A673 (cell line): ENCODE results near the gene UMODL1. TPM values are rescaled to one million over a fixed set of nuclear protein-coding genes. Genes with fewer than 3 reads are reported as not detected.

Source experiments
- BruUV-seq: library from RNA; stranded (reverse); fragments of 400-500 nt; replicated peaks from 2 replicates; lab custom pipeline; 2021; lab: Mats Ljungman, UMichigan
- CTCF ChIA-PET: fragments of 300-600 bp; sonication (Branson Sonifier 250); formaldehyde crosslinking; loops from one replicate; lab custom pipeline; 2022; ENCODE audit warnings: antibody characterized with exemption; lab: Charles Lee
- POLR2A ChIA-PET: fragments of 300-600 bp; sonication (Branson Sonifier 250); formaldehyde crosslinking; loops from one replicate; lab custom pipeline; 2022; ENCODE audit warnings: antibody characterized with exemption; ENCODE audit not compliant: low non-redundant PET; lab: Charles Lee
- DNase-seq: peaks from one replicate; pipeline ENCODE4 v3.0.0-alpha.2; 2015; ENCODE audit warnings: low spot score
- H3K27ac ChIP-seq: fragments of 200-600 bp; sonication (generic); 2 replicates; pipeline ENCODE4 v1.5.1; 2016; ENCODE audit warnings: mixed run types, low read depth, mild to moderate bottlenecking, mixed read lengths, antibody characterized with exemption, low read length; ENCODE audit not compliant: poor library complexity, severe bottlenecking
- H3K27me3 ChIP-seq: fragments of 200-600 bp; sonication (generic); replicated peaks from 2 replicates; pipeline ENCODE4 v1.6.1; 2017; ENCODE audit warnings: mixed run types, low read depth, mild to moderate bottlenecking, mixed read lengths, antibody characterized with exemption, low read length; ENCODE audit not compliant: insufficient read depth, poor library complexity
- H3K36me3 ChIP-seq: fragments of 200-600 bp; sonication (generic); 2 replicates; pipeline ENCODE4 v1.6.1; 2016; ENCODE audit warnings: mixed run types, mild to moderate bottlenecking, mixed read lengths, antibody characterized with exemption, low read length; ENCODE audit not compliant: insufficient read depth, poor library complexity, severe bottlenecking
- H3K4me1 ChIP-seq: fragments of 200-600 bp; sonication (generic); 2 replicates; pipeline ENCODE4 v1.6.1; 2017; ENCODE audit warnings: mixed run types, mild to moderate bottlenecking, mixed read lengths, antibody characterized with exemption, low read length; ENCODE audit not compliant: insufficient read depth, poor library complexity, severe bottlenecking
- H3K4me3 ChIP-seq: fragments of 200-600 bp; sonication (generic); 2 replicates; pipeline ENCODE4 v1.5.1; 2016; ENCODE audit warnings: low read depth, mixed run types, mild to moderate bottlenecking, mixed read lengths, low read length; ENCODE audit not compliant: poor library complexity, severe bottlenecking
- H3K9me3 ChIP-seq: fragments of 200-600 bp; sonication (generic); 2 replicates; pipeline ENCODE4 v1.6.1; 2016; ENCODE audit warnings: mixed run types, low read depth, mild to moderate bottlenecking, mixed read lengths, antibody characterized with exemption, low read length; ENCODE audit not compliant: poor library complexity, severe bottlenecking
- EZH2 ChIP-seq: fragments of 200-600 bp; sonication (generic); IDR thresholded peaks from 2 replicates; pipeline ENCODE4 v1.6.1; 2017; ENCODE audit warnings: borderline replicate concordance, low read depth, mild to moderate bottlenecking, mixed read lengths, antibody characterized with exemption, low read length; ENCODE audit not compliant: poor library complexity, severe bottlenecking
- intact Hi-C: fragments of 100-400 bp; cut with micrococcal nuclease; formaldehyde crosslinking; loops from one replicate; pipeline ENCODE4 v1.10.0; 2022; ENCODE audit not compliant: unreplicated experiment
- total RNA-seq: library from RNA; stranded (reverse); gene quantifications from 2 replicates; pipeline ENCODE4 v1.2.3, GENCODE V29; 2021
- TF ChIP-seq, protein P1 (sequence below): fragments of 300-800, 200-600 bp; sonication (generic); conservative IDR thresholded peaks from 2 replicates; pipeline ENCODE4 v1.5.1; 2017; ENCODE audit warnings: low read depth, mild to moderate bottlenecking, antibody characterized with exemption, low read length, moderate library complexity, mixed read lengths

The UMODL1 gene
- total RNA-seq, 1 experiment from 2014 or later = not detected

DNA sequence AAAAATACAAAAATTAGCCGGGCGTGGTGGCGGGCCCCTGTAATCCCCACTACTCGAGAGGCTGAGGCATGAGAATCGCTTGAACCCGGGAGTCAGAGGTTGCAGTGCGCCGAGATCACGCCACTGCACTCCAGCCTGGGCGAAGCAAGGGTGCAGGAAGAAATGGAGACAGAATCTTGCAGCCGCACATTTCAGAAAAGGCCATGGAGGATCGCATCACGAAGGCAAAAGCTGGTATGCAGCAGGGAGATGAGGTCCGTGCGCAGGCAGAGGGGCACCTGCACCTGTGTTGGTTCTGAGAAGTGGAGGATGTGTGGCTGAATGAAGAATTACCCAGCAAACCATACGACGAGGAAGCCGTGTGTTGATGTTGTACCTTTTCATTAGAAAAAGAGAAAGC, 94.8 kb downstream of the UMODL1 start:
- ChIA-PET POLR2A (no interaction called here), CTCF (no interaction called here)
- no peaks in the 10 kb centered on the region for H3K36me3 ChIP-seq

DNA sequence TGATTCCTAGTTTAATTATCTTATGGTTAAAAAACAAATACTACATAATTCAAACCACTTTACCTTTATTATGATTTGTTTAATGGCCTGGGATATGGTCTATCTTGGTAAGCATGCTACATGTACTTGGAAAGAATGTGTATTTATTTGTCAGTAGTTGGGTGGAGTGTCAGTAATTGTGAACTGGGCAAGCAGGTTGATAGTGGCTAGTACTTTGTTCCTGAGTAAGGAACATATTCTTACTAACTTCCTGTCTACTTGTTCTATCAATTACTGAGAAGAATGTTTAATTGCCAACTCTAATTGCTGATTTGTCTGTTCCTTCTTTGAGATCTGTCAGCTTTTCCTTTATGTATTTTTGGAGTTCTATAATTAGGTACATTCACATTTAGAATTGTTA, 98.6 kb downstream of the UMODL1 start:
- H3K27me3 ChIP-seq = no peaks in the 10 kb centered on the region
- BruUV-seq = no TSS peak
- H3K4me1 ChIP-seq = no peaks in the 10 kb centered on the region
- no peak overlapping the region for H3K27ac ChIP-seq
- TF ChIP-seq, protein P1, sequence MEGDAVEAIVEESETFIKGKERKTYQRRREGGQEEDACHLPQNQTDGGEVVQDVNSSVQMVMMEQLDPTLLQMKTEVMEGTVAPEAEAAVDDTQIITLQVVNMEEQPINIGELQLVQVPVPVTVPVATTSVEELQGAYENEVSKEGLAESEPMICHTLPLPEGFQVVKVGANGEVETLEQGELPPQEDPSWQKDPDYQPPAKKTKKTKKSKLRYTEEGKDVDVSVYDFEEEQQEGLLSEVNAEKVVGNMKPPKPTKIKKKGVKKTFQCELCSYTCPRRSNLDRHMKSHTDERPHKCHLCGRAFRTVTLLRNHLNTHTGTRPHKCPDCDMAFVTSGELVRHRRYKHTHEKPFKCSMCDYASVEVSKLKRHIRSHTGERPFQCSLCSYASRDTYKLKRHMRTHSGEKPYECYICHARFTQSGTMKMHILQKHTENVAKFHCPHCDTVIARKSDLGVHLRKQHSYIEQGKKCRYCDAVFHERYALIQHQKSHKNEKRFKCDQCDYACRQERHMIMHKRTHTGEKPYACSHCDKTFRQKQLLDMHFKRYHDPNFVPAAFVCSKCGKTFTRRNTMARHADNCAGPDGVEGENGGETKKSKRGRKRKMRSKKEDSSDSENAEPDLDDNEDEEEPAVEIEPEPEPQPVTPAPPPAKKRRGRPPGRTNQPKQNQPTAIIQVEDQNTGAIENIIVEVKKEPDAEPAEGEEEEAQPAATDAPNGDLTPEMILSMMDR = no peak
- TF ChIP-seq EZH2 = no peak
- H3K4me3 ChIP-seq = no peak overlapping the region
- no peak for DNase-seq
- no peaks in the 10 kb centered on the region for H3K36me3 ChIP-seq
- intact Hi-C loops = loop anchor here (5.0 kb wide), 1 partner anchor 93 kb away; no protein-coding TSS in a partner anchor
- H3K9me3 ChIP-seq = no peaks in the 10 kb centered on the region
- CTCF ChIA-PET = no interaction called here
- POLR2A ChIA-PET = no interaction called here

More for the DNA sequence above, 94.8 kb downstream of the UMODL1 start:
- BruUV-seq = no TSS peak
- Histone ChIP-seq H3K27ac (no peak overlapping the region), H3K27me3 (no peaks in the 10 kb centered on the region), H3K9me3 (no peaks in the 10 kb centered on the region), H3K4me1 (no peaks in the 10 kb centered on the region), H3K4me3 (no peak overlapping the region)
- no peak for DNase-seq
- intact Hi-C loops = loop anchor here (5.0 kb wide), 1 partner anchor 96 kb away; no protein-coding TSS in a partner anchor
- TF ChIP-seq EZH2 = no peak

DNA sequence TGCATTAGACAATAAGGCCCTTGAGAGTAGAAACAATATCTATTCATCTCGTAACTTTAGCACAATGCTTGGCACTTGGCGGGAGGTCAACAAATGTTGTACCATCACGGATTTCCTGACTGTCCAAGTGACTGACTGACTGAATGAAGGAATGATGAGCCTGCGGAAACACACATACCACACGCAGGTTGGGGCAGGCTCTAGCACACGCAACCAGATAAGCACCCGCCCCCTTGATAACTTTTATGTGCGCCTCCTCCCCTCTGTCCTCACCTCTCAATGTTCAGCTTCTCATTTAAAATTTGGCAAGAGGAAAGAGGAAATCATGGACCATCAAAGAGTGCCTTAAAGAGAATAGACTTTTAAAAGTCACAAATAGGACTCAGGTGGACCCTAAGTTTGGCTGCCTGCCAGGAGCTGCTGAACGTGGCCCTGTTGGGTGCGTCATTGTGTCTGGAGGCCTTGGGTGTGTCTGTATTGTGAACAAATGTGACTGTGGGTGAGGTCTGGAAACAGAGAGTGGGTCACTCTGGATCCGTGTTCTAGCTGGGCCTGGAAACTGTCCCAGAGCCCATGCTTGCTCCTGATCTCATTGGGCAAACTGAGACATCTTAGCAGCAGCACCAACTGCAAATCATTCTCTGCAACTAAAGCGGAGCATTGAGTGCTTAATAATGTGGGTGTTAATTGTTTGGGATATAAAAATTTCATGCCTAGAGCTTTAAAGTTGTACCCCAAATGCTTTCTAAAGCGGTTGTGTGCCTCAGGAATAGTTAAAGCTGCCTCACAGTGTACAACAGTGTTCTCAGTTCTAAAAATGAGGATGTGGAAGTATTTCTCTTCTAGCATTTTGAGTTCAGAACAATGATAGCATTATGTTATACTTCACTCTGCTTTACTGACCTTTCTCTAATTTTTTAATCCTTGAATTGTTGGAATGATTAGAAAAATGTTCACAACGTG, 100.3 kb downstream of the UMODL1 start:
- H3K27me3 ChIP-seq = no peaks in the 10 kb centered on the region
- intact Hi-C loops = no loop called here
- ChIA-PET CTCF (no interaction called here), POLR2A (no interaction called here)
- no peaks in the 10 kb centered on the region for H3K36me3 ChIP-seq
- TF ChIP-seq EZH2 = no peak
- TF ChIP-seq, protein P1 = no peak
- DNase-seq = no peak
- BruUV-seq = no TSS peak
- no peak overlapping the region for H3K27ac ChIP-seq
- H3K4me1 ChIP-seq = no peaks in the 10 kb centered on the region
- H3K4me3 ChIP-seq = no peak overlapping the region
- no peaks in the 10 kb centered on the region for H3K9me3 ChIP-seq
